ENCODE measurements around the gene MIEF2. TPM values are rescaled to one million over a fixed set of nuclear protein-coding genes. Genes with fewer than 3 reads are reported as not detected.

Gene MIEF2
- total RNA-seq, 1 donor from 2014 or later, result 22.2 TPM

- DNase-seq (ENCODE audit: low spot score, unreplicated experiment), result no peak
- H3K27ac Mint-ChIP-seq, result peak overlapping the region; percentile 84
- peaks cover 1% of the 10 kb centered on the region for H3K36me3 Mint-ChIP-seq (ENCODE audit: insufficient read depth)
- TF ChIP-seq CTCF (IDR thresholded peaks at IDR 0.05; ENCODE audit: unreplicated experiment), result no peak
- no peaks in the 10 kb centered on the region for H3K27me3 Mint-ChIP-seq
- no peaks in the 10 kb centered on the region for H3K9me3 Mint-ChIP-seq (ENCODE audit: low read depth)
- H3K4me1 Mint-ChIP-seq (ENCODE audit: low read depth), result peaks cover 27% of the 10 kb centered on the region
- H3K4me3 Mint-ChIP-seq (ENCODE audit: low read depth), result no peak overlapping the region
Measured at GRCh38 chr17:18231164-18231563, 29.3 kb upstream of the MIEF2 start.

- Mint-ChIP-seq H3K4me3 (ENCODE audit: low read depth) (no peak overlapping the region), H3K4me1 (ENCODE audit: low read depth) (peaks cover 5% of the 10 kb centered on the region), H3K27ac (no peak overlapping the region), H3K9me3 (ENCODE audit: low read depth) (no peaks in the 10 kb centered on the region), H3K27me3 (no peaks in the 10 kb centered on the region), H3K36me3 (ENCODE audit: insufficient read depth) (peaks cover 4% of the 10 kb centered on the region)
- TF ChIP-seq CTCF (IDR thresholded peaks at IDR 0.05; ENCODE audit: unreplicated experiment), result no peak
- no peak for DNase-seq (ENCODE audit: low spot score, unreplicated experiment)
Measured at GRCh38 chr17:18233803-18234518, 26.5 kb upstream of the MIEF2 start.

- Mint-ChIP-seq H3K36me3 (ENCODE audit: insufficient read depth) (peaks cover 7% of the 10 kb centered on the region), H3K4me3 (ENCODE audit: low read depth) (no peak overlapping the region), H3K4me1 (ENCODE audit: low read depth) (peaks cover 5% of the 10 kb centered on the region), H3K9me3 (ENCODE audit: low read depth) (no peaks in the 10 kb centered on the region), H3K27me3 (no peaks in the 10 kb centered on the region), H3K27ac (no peak overlapping the region)
- TF ChIP-seq CTCF (IDR thresholded peaks at IDR 0.05; ENCODE audit: unreplicated experiment), result no peak
- DNase-seq (ENCODE audit: low spot score, unreplicated experiment), result no peak
Measured at GRCh38 chr17:18234853-18235380, 25.5 kb upstream of the MIEF2 start.

GRCh38 chr17:18235743-18236256 lies 24.7 kb upstream of the MIEF2 start:
- TF ChIP-seq CTCF (IDR thresholded peaks at IDR 0.05; ENCODE audit: unreplicated experiment), result no peak
- no peak overlapping the region for H3K4me3 Mint-ChIP-seq (ENCODE audit: low read depth)
- no peak overlapping the region for H3K27ac Mint-ChIP-seq
- H3K4me1 Mint-ChIP-seq (ENCODE audit: low read depth), result peaks cover 5% of the 10 kb centered on the region
- H3K9me3 Mint-ChIP-seq (ENCODE audit: low read depth), result no peaks in the 10 kb centered on the region
- H3K36me3 Mint-ChIP-seq (ENCODE audit: insufficient read depth), result peaks cover 7% of the 10 kb centered on the region
- DNase-seq (ENCODE audit: low spot score, unreplicated experiment), result no peak
- H3K27me3 Mint-ChIP-seq, result no peaks in the 10 kb centered on the region

- Mint-ChIP-seq H3K27ac (no peak overlapping the region), H3K4me1 (ENCODE audit: low read depth) (no peaks in the 10 kb centered on the region), H3K36me3 (ENCODE audit: insufficient read depth) (peaks cover 7% of the 10 kb centered on the region)
Measured at GRCh38 chr17:18236494-18236893, 24.0 kb upstream of the MIEF2 start.

More at GRCh38 chr17:18236494-18236893, 24.0 kb upstream of the MIEF2 start:
- no peak for DNase-seq (ENCODE audit: low spot score, unreplicated experiment)
- H3K27me3 Mint-ChIP-seq, result no peaks in the 10 kb centered on the region
- no peak for TF ChIP-seq CTCF (IDR thresholded peaks at IDR 0.05; ENCODE audit: unreplicated experiment)
- H3K4me3 Mint-ChIP-seq (ENCODE audit: low read depth), result no peak overlapping the region
- no peaks in the 10 kb centered on the region for H3K9me3 Mint-ChIP-seq (ENCODE audit: low read depth)

Measured in progenitor cell of endocrine pancreas (in vitro differentiated cells).